GM13976 (cell line): Measurements from ENCODE around the gene DYNC2I2.

Experiments
- DNase-seq: peaks from one replicate; pipeline ENCODE4 v3.0.0; 2012; ENCODE audit warnings: low spot score
- CTCF ChIP-seq: IDR thresholded peaks from 2 replicates; pipeline ENCODE4 v1.5.1; 2012; ENCODE audit warnings: borderline replicate concordance, mild to moderate bottlenecking; ENCODE audit not compliant: insufficient read depth; ENCODE audit errors: extremely low read depth, missing control alignments, control extremely low read depth
- in situ Hi-C: fragments of 300-500 bp; cut with MboI; formaldehyde crosslinking; loops from one replicate; pipeline ENCODE4 v1.12.0; 2022; ENCODE audit warnings: low sequenced_read_pairs, mixed read lengths, inconsistent platforms; ENCODE audit not compliant: unreplicated experiment

DYNC2I2 gene

GRCh38 chr9:128626181-128626580, 30.5 kb downstream of the DYNC2I2 start:
- DNase-seq: peak; percentile 30
- in situ Hi-C loops: no loop called here
- TF ChIP-seq CTCF: no peak

- TF ChIP-seq CTCF: no peak
- in situ Hi-C loops: no loop called here
- no peak for DNase-seq
Measured at GRCh38 chr9:128625391-128626146, 31.1 kb downstream of the DYNC2I2 start.

GRCh38 chr9:128624566-128624965, 32.1 kb downstream of the DYNC2I2 start:
- no peak for DNase-seq
- in situ Hi-C loops: no loop called here
- no peak for TF ChIP-seq CTCF

- in situ Hi-C loops: no loop called here
- TF ChIP-seq CTCF: no peak
- DNase-seq: peak; percentile 25
Measured at GRCh38 chr9:128621730-128622455, 34.8 kb downstream of the DYNC2I2 start.

GRCh38 chr9:128619779-128620178, 36.9 kb downstream of the DYNC2I2 start:
- in situ Hi-C loops: no loop called here
- no peak for TF ChIP-seq CTCF
- DNase-seq: no peak

GRCh38 chr9:128619127-128619526, 37.5 kb downstream of the DYNC2I2 start:
- TF ChIP-seq CTCF: no peak
- in situ Hi-C loops: no loop called here
- DNase-seq: no peak
